ENCODE data around the gene RCC2.

Gene RCC2

GRCh38 chr1:17372955-17373354, 66.5 kb downstream of the RCC2 start:
- H3K4me3 ChIP-seq (replicated peaks in 1 of 2; ENCODE audit: low read depth in 2 of 2, low read length in 2 of 2): no peak overlapping the region
- no peak for DNase-seq (ENCODE audit: low read depth in 2 of 2)
- no peak for TF ChIP-seq CTCF (IDR thresholded peaks at IDR 0.05; ENCODE audit: low read depth, low read length)

DNA sequence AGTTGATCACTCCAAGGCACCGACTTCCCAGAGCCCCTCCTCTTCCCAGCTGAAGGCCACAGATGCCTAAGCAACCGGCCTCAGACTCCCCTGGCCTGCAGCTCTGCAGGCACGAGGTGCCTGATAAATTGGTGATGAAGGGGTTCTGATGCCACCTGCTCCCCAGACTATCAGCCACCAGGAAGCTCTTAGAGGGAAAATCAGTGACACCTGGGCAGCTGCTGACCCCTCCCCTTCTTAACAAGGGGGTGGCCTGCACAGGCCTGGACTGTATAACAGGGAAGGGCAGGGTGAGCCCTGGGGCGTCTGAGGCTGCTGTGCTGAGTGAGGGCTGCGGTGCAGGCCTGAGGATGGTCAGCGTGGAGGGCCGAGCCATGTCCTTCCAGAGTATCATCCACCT, 67.6 kb downstream of the RCC2 start, which contains the start of gene PADI6:
TSS of gene PADI6 (plus strand) at position 301 of the 400 bp plus-strand sequence. CDS start at position 351, 50 bp downstream.
- no peak within 1 kb of the TSS for H3K4me3 ChIP-seq (replicated peaks in 1 of 2; ENCODE audit: low read depth in 2 of 2, low read length in 2 of 2)
- no peak for TF ChIP-seq CTCF (IDR thresholded peaks at IDR 0.05; ENCODE audit: low read depth, low read length)

DNA sequence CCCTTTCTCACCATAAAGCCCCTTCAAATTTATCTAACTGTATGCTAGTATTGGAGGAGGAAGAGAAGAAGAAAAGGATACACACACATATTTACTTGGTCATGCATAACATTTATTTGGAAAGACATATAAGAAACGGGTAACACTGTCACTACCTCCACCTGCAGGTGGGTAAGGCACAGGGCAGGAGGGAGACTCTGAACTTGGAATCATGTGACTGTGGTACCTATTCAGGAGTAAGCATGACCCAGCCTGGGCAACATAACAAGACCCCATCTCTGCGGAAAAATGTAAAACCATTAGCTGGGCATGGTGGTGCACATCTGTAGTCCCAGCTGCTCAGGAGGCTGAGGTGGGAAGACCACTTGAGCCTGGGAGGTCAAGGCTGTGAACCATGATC, 68.9 kb downstream of the RCC2 start:
- peak; percentile 26 for TF ChIP-seq CTCF (IDR thresholded peaks at IDR 0.05; ENCODE audit: low read depth, low read length)
- DNase-seq (ENCODE audit: low read depth in 2 of 2): no peak
- H3K4me3 ChIP-seq (replicated peaks in 1 of 2; ENCODE audit: low read depth in 2 of 2, low read length in 2 of 2): no peak overlapping the region

More for the DNA sequence above, 67.6 kb downstream of the RCC2 start, which contains the start of gene PADI6:
- no peak for DNase-seq (ENCODE audit: low read depth in 2 of 2)

DNA sequence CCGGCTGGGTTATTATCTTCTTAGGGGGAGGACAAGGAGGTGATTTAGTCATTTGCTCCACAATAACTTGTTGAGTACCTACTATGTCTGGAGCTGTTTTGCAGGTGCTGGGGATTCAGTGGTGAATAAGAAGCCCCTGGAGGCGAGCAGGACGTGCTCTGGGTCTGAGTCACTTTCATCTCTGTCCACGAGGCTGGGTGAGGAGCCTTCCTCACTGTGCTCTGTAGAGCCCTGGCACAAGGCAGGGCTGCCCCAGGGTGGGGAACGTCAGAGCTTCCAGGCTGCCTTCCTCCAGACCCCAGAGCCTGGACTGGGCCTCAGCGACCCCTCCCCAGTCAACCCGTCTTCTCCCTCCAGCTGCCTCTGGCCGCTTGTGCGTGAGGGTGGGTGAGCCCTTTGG, 70.0 kb downstream of the RCC2 start:
- DNase-seq (ENCODE audit: low read depth in 2 of 2): peak; percentile 8 to 70
- no peak overlapping the region for H3K4me3 ChIP-seq (replicated peaks in 1 of 2; ENCODE audit: low read depth in 2 of 2, low read length in 2 of 2)
- TF ChIP-seq CTCF (IDR thresholded peaks at IDR 0.05; ENCODE audit: low read depth, low read length): no peak

DNA sequence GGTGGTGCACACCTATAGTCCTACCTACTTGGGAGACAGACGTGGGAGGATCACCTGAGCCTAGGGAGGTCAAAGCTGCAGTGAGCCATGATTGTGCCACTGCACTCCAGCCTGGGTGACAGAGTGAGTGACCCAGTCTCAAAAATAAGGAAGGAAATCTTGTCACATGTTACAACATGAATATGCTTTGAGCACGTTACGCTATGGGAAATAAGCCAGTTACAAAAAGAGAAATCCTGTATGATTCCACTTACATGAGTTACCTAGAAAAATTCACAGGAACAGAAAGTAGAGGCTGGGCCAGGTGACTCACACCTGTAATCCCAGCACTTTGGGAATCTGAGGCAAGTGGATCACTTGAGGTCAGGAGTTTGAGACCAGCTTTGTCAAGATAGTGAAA, 74.2 kb downstream of the RCC2 start:
- no peak for DNase-seq (ENCODE audit: low read depth in 2 of 2)
- no peak for TF ChIP-seq CTCF (IDR thresholded peaks at IDR 0.05; ENCODE audit: low read depth, low read length)
- H3K4me3 ChIP-seq (replicated peaks in 1 of 2; ENCODE audit: low read depth in 2 of 2, low read length in 2 of 2): no peak overlapping the region

DNA sequence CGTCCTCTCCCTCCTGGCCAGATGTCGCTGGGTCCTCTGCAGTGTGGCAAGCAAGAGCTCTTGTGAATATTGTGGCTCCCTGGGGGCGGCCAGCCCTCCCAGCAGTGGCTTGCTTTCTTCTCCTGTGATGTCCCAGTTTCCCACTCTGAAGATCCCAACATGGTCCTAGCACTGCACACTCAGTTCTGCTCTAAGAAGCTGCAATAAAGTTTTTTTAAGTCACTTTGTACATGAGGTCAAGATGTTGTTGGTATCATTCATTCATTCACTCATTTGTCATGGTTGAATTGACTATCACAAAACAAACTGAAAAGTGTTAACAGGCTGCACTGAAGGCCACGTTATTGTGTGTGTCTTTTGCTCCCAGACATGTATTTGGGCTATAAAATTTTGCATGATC, 75.7 kb downstream of the RCC2 start:
- no peak for TF ChIP-seq CTCF (IDR thresholded peaks at IDR 0.05; ENCODE audit: low read depth, low read length)
- no peak for DNase-seq (ENCODE audit: low read depth in 2 of 2)
- H3K4me3 ChIP-seq (replicated peaks in 1 of 2; ENCODE audit: low read depth in 2 of 2, low read length in 2 of 2): no peak overlapping the region

GRCh38 chr1:17363351-17363750, 76.1 kb downstream of the RCC2 start:
- no peak overlapping the region for H3K4me3 ChIP-seq (replicated peaks in 1 of 2; ENCODE audit: low read depth in 2 of 2, low read length in 2 of 2)
- no peak for TF ChIP-seq CTCF (IDR thresholded peaks at IDR 0.05; ENCODE audit: low read depth, low read length)
- DNase-seq (ENCODE audit: low read depth in 2 of 2): no peak
